SJCRH30 (cell line): ENCODE data around the gene RGS13. TPM values are rescaled to one million over a fixed set of nuclear protein-coding genes. Genes with fewer than 3 reads are reported as not detected.

Source experiments
- total RNA-seq: library from RNA; depleted of rRNA; stranded (reverse); fragments of >200 nt; shearing (Covaris generic); gene quantifications from 2 replicates; pipeline ENCODE4 v1.2.3, GENCODE V29; 2014; rRNA removed

Gene RGS13
- total RNA-seq, 1 experiment from 2014 or later: not detected

Other genes starting within 250 kb of the RGS13 start
- gene RGS1, start 60.4 kb upstream of the RGS13 start, total RNA-seq: not detected in 2 replicates
- gene RGS2, start 172.9 kb downstream of the RGS13 start, total RNA-seq: 7.1 TPM in 2 replicates